ENCODE results near the gene PDE10A.

The PDE10A gene

GRCh38 chr6:165662749-165663376, at the start of gene PDE10A:
Gene PDE10A, minus strand, starts transcription at chr6:165663241. Its CDS starts 430 bp downstream, at chr6:165662811.
- TF ChIP-seq CTCF (IDR thresholded peaks at IDR 0.05; ENCODE audit: borderline replicate concordance, control extremely low read depth, extremely low read depth, insufficient read depth, missing control alignments), result no peak
- in situ Hi-C loops (cut with MboI; ENCODE audit: low sequenced_read_pairs, unreplicated experiment), result no loop called here
- peak; percentile 48 for DNase-seq (ENCODE audit: low spot score)

DNA sequence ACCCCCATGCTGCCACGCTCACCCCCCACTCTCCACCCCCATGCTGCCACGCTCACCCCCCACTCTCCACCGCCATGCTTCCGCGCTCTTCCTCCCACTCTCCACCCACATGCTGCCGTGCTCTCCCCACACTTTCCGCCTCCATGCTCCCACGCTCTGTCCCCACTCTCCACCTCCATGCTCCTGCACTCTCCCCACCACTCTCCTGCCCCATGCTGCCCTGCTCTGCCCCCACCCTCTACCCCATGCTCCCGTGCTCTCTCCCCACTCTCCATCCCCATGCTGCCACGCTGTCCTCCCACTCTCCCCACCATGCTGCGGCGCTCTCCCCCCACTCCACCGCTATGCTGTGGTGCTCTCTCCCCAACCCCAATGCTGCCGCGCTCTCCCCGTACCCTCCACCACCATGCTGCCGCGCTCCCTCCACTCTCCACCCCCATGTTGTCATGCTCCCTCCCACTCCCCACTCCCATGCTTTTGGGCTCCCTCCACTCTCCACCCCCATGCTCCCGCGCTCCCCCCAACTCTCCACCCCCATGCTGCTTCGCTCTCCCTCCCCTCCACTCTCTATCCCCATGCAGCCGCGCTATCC, 46.0 kb upstream of the PDE10A start:
- no peak for DNase-seq (ENCODE audit: low spot score)
- in situ Hi-C loops (cut with MboI; ENCODE audit: low sequenced_read_pairs, unreplicated experiment), result no loop called here
- no peak for TF ChIP-seq CTCF (IDR thresholded peaks at IDR 0.05; ENCODE audit: borderline replicate concordance, control extremely low read depth, extremely low read depth, insufficient read depth, missing control alignments)

GRCh38 chr6:165707067-165707853, 44.2 kb upstream of the PDE10A start:
- in situ Hi-C loops (cut with MboI; ENCODE audit: low sequenced_read_pairs, unreplicated experiment), result no loop called here
- TF ChIP-seq CTCF (IDR thresholded peaks at IDR 0.05; ENCODE audit: borderline replicate concordance, control extremely low read depth, extremely low read depth, insufficient read depth, missing control alignments), result no peak

GRCh38 chr6:165705941-165706340, 42.9 kb upstream of the PDE10A start:
- no peak for DNase-seq (ENCODE audit: low spot score)
- in situ Hi-C loops (cut with MboI; ENCODE audit: low sequenced_read_pairs, unreplicated experiment), result no loop called here
- TF ChIP-seq CTCF (IDR thresholded peaks at IDR 0.05; ENCODE audit: borderline replicate concordance, control extremely low read depth, extremely low read depth, insufficient read depth, missing control alignments), result no peak

More at GRCh38 chr6:165707067-165707853, 44.2 kb upstream of the PDE10A start:
- no peak for DNase-seq (ENCODE audit: low spot score)

- TF ChIP-seq CTCF (IDR thresholded peaks at IDR 0.05; ENCODE audit: borderline replicate concordance, control extremely low read depth, extremely low read depth, insufficient read depth, missing control alignments), result no peak
- no peak for DNase-seq (ENCODE audit: low spot score)
- in situ Hi-C loops (cut with MboI; ENCODE audit: low sequenced_read_pairs, unreplicated experiment), result no loop called here
Measured at GRCh38 chr6:165704045-165704748, 41.2 kb upstream of the PDE10A start.

- DNase-seq (ENCODE audit: low spot score), result no peak
- in situ Hi-C loops (cut with MboI; ENCODE audit: low sequenced_read_pairs, unreplicated experiment), result no loop called here
- TF ChIP-seq CTCF (IDR thresholded peaks at IDR 0.05; ENCODE audit: borderline replicate concordance, control extremely low read depth, extremely low read depth, insufficient read depth, missing control alignments), result no peak
Measured at GRCh38 chr6:165702669-165703068, 39.6 kb upstream of the PDE10A start.

Measured in GM13976 (cell line).